ENCODE measurements around the gene ABHD2.
A peak's percentile ranks its signal among the peaks of the same experiment; 100 is the strongest.
"Not testable (repeated sequence)": the region's sequence is repeated elsewhere in the genome, so short reads cannot be mapped to it uniquely, and the experiment has no call there.

Gene ABHD2

DNA sequence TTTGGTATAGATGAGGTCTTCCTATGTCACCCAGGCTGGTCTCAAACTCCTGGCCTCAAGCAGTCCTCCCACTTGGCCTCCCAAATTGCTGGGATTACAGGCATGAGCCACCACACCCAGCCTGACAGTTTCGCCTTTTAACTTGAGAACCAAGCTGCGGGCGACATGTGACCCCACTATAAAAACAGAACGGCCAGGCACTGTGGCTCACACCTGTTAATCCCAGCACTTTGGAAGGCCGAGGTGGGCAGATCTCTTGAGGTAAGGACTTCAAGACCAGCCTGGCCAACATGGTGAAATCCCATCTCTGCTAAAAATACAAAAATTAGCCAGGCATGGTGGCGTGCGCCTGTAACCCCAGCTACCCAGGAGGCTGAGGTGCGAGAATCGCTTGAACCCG is 52.9 kb downstream of the ABHD2 start:
- not testable (repeated sequence) for DNase-seq

DNA sequence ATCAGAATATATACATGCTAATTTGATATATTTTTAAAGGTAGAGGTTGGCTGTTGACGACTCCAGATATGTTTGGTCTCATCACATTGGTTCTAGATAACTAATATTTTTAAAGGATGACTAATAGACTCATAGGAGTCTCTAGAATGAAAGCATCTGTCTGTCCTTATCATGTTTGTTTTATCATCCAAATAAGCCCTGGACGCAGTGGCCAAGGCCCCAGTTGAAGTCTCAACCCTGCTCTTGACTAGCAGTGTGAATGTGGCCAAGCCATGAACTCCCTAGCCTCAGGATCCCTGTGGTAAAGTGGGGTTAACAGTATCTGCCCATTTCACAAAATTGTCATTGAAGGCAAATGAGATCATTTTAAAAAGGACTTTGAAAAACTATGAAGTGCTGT is 53.6 kb downstream of the ABHD2 start:
- no peak for DNase-seq

DNA sequence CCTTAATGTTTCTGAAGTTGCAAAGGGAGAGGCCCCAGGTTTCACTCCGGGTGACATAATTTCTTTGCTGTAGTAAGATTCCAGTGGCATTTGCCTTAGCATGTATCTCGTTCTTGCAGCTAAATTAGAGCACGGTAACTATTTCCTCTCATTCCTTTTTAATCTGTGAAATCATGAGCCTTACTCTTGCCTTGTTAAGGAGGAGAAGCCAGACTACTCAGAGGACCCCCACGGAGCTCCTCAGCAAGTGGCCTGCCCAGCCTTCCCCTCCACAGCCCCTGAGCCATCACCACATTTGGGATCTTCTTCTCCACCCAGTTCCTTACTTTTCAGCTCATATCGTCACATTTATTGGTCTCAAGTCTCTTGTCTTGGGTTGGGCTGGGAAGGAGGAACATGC is 54.2 kb downstream of the ABHD2 start:
- DNase-seq = no peak

DNA sequence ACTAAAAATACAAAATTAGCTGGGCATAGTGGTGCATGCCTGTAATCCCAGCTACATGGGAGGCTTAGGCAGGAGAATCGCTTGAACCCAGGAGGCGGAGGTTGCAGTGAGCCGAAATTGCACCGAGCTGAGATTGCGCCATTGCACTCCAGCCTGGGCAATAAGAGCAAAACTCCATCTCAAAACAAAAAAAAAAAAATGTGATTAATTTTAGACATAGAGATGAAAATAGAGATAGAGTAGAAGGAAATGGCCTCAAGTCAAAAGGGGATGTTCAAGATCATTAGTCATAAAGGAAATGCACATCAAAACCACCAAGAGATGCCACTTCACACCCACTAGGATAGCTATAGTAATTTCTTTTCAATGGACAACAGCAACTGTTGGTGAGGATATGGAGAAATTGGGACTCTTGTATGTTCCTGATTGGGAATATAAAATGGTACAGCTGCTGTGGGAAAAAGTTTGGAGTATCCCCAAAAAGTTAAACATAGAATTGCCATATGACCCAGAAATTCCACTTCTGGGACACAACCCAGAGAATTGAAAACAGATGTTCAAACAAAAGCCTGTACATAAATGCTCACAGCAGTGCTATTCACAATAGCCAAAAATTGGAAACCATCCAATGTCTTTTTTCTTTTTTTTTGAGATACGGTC is 55.4 kb downstream of the ABHD2 start:
- peak; percentile 39 for DNase-seq

DNA sequence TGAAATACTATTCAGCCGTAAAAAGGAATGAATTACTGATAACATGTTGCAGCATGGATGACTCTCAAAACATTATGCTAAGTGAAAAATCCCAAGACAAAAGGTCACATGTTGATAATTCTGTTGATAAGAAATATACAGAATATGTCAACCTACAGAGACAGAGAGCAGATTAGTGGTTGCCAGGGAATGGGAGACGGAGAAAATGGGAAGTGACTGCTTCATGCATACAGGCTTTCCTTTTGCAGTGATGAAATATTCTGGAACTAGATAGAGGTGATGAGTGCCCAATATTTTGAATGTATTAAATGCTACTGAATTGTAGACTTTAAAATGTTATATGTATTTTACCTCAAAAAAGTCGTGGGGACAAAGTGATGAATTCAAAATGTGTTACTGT is 56.2 kb downstream of the ABHD2 start:
- DNase-seq = no peak

DNA sequence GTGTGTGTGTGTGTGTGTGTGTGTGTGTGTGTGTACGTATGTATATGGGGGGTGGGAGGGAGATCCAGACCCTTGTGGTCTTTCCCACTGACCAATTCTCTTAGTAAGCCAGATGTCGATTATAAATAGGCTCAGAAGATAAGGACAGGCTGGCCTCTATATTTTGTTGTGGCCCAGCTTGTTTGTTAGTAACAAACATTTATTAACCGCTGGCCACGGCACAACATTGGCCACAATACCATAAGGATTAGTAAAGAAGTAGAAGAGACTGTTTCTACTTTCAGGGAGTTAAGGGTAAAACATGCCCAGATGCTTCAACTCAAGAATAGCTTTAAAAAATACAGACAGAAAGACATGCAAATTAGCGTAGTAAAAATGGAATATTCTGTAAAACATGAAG is 58.1 kb downstream of the ABHD2 start:
- DNase-seq = no peak

DNA sequence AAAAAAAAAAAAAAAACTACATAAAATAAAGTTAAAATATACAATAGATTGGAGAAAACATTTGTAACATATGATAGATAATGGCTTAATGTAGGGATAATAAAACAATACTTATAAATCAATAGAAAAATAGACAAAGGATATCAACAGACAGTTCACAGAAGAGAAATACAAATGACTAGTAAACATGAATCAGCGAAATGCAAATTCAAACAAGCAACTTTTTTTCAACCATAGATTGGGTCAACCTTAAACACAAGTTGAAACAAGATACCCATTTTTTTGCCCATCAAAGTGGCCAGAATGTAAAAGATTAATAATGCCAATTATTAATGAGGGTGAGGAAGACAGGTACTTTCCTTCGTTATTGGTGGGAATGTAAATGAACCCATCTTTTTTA is 59.9 kb downstream of the ABHD2 start:
- DNase-seq = no peak

DNA sequence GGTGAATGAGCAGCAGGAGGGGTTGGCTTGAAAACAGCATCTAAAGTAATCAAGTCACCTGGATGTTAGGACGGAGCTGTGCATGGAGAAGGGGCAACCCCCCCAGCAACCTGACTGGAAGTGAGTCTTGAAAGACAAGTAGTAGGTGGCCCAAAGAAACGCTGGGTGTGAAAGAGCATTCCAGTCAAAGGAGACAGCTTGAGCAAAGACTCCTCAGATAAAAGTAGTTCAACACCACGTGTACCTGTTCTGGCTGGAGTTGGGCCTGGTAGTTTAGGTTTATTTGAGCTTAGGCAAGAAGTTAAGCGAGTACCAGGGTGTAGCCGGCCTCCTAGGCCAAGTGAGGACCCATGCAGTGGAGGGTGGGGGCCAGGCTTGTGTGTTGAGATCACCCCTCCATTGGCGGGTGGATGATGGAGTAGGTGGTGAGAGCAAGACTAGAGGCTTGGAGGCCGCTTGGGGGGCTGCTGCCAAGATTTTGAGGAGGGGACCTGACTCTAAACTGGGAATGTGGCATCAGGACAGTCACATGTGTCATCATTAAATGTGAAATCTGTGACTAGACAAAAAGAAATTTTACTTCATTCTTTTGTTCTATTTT is 61.3 kb downstream of the ABHD2 start:
- DNase-seq = no peak

DNA sequence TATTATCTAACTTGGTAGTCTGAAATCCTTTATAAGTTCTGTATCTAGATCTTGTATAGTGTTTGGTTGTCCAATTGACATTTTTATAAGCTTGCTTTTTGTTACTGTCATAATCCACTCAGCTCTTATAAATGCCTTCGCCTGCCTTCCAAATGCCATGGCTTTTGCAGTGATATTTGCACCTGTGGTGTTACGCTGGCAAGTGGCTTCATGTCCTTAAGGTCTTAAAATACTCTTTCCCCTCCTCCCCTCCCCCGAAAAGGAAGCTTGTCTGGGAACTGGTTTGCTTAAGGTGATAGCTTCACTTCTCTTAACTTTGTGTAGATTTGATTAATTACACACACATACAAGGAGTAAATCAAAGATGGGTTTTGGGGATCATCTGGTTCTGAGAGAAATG is 62.0 kb downstream of the ABHD2 start:
- DNase-seq = no peak

DNA sequence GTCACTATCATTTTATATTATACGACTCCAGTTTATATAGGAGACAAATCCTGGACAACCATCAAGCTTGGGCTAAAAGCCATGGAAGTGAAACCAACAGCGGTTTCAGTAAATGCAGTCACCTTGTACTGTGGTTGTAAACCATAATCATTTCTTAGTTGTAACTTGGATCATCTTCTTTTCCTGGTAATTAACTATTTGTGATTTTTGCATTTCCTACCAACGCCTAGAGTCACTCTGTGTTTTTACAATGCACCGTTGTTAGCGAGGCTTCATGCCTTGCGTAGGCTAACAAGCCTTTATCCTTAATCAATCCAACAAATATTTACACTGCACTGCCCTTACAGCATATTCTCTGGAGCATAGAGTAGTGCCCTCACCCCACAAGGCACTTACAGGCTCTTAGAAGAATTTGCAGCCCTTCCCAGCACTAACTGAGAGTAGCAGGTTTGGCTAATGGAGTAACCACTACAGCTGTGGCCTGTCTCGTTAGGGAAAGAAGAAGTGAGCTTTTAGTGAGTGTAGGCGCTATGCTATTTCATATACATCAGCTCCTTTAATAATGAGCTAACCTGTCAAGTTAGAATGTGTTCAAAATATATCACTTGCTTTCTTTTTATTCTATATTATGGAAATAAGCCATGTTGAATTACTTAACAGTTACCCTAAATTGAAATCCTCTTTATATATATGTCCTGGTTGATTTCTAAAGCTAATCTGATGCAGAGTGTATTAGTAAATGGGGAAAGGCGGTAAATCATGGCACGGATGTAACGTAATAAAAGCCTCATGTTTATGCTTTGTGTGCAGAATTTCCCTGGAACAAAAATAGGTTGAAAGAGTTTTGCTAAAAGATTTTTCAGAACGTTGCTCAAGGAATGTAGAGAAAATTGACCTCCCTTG is 62.8 kb downstream of the ABHD2 start:
- no peak for DNase-seq

DNA sequence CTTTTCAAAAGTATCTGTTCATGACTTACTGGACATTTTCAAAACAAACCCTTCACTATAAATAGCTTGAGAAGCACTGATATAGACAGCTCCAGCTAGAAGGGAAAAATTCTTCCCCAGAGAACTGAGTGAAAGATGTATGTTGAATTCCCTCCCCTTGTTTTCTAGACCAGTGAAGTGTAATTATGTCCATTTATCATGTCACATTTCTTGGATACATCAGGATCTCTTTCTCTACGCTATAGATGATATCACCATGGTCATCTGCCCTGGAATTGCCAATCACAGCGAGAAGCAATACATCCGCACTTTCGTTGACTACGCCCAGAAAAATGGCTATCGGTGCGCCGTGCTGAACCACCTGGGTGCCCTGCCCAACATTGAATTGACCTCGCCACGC is 66.9 kb downstream of the ABHD2 start:
- DNase-seq = no peak

DNA sequence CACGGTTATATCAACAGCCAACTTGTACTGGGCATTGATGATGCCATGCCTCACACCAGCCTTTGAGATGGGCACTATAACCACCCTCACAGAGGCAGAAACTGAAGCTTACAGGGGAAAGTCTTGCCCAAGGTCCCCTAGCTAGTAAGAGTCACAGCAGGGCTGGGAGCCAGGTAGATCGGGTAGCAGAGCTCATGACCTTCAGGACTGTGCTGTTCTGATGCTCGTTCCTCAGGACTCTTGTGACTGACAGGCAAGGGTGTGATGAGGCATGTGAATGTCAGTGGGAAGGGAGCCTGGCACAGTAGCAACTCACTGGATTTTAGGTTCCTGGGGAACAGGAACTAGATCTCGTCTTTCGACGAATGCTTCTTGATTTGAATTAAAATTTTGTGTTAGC is 67.4 kb downstream of the ABHD2 start:
- no peak for DNase-seq

DNA sequence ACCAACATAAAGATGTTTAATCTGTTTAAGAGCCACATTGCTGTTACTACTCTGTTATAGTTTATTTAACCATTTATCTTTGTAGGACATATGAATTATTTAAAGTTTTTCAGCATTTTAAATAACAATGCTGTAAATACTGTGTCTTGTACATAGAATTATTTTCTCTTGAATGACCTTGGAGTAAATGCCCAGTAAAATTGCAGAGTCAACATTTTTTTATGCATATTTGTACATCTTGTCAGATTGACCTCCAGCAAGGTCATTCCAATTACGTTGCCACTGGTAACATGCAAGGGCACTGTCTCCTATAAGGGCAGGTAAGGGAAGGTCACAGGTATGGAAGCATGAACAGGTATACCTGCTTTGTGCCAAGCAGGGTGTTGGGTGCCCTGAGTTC is 68.8 kb downstream of the ABHD2 start:
- DNase-seq = no peak

DNA sequence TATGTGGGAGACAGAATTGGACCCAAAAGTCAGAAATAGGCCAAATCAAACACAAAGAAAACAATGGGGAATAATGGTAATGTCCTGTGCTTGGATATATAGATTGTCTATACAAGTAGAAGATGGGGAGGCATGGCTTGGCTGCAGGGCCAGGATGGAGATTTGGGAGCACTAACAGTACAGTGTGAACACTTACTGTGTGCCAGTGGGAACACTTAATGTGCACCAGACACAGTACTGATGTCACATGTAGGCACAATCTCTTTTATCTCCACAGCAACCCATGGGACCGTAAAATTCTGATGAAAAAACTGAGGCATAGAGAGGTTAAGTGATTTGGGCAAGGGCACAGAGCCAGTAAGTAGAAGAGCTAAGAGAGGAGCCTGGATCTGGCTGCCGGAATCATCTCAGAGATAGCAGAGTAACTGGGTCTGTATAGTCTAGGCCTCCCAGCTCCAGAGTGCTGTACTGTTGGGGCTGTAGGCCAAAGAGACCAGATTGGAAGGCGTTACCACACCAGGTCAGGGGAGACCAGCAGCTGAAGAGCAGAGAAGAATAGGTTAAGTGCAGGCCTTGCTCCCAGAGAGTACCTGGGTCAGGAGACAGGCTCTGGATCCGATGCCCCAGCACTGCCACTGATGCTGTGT is 69.8 kb downstream of the ABHD2 start:
- no peak for DNase-seq

DNA sequence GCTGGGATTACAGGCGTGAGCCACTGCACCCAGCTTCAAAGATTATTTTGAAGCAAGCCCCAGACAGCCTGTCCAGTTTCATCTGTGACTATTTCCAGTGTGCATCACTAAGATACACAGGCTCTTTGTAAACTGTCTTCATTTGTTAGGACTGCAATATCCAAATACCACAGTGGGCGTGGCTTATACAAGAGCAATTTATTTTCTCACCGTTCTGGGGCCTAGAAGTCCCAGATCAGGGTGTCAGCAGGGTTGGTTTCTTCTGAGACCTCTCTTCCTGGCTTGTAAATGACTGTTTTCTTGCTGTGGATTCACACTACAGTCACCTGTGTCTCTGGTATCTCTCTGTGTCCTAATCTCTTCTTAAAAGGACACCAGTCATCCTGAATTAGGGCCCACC is 73.4 kb downstream of the ABHD2 start:
- no peak for DNase-seq

DNA sequence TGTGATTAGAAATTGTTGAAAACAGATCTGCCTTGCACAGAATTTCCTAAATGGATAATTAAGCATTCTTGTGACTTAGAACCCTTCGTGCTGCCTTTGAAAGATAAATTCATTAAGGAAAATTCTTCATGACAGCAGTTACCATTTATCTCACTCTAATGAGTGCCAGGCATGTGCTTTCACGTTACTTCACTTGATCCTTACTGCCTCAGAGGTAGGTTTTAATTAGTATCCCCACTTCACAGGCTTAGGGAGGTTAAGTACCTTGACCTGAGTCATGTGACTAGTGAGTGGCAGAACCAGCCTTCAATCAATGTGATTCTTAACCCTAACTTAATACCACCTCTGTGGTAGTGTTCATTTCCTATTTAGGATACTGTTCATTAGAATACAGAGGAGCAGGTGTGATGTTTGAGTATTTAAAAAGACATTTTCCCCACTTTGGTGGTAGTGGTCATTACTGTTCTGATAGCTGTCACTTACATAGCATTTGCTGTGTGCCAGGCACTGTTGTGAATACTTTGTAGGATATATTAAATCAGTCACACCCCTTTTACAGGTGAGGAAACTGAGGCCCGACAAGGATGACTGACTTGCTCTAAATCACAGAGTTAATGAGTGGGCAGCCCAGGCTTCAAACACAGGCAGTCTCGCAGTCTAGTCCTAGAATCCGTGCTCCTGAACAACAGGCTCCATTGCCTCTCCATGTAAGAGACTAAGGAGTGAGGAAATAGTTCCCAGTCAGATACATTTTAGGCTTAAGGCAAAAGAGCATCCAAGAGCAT is 75.2 kb downstream of the ABHD2 start:
- no peak for DNase-seq

DNA sequence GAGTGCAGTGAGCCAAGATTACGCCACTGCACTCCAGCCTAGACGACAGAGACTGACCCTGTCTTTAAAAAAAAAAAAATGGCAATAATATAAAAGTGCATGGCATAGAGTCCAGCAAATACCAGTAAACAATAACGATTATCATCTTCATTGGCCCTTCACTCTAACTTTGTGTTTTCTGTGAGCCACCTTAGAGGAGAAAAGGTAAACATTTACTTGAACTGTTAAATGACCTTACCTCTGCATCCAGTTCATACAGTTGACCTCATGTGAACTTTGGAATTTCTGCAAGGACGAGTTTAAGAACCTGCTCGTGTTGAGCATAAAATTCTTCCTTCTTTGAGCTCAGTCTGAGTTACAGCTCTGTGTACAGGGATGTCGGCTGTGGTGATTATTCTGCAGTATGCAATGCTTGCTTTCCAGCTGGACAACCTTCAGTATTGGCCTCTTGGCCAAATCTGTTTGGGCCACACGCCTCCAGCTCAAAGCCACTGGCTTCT is 76.5 kb downstream of the ABHD2 start:
- DNase-seq = peak; percentile 42

DNA sequence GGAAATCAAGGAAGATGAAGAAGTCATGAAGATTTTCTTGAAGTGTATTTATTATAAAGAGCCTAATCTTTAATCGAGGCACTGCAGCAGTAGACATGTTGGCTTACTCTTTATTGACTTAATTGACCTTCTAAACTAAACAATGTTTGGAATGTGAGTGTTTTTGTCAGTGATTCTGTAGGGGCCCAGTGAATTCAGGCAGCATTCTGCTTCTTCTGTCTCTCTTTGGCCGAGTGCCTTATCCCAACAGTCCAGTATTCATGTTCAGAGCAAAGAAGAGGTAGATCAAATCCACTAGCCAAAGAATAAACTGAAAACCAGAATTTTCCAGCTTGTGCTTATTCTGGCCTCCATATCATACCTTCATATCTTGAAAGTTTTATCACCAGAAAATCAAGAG is 77.4 kb downstream of the ABHD2 start:
- DNase-seq = no peak

DNA sequence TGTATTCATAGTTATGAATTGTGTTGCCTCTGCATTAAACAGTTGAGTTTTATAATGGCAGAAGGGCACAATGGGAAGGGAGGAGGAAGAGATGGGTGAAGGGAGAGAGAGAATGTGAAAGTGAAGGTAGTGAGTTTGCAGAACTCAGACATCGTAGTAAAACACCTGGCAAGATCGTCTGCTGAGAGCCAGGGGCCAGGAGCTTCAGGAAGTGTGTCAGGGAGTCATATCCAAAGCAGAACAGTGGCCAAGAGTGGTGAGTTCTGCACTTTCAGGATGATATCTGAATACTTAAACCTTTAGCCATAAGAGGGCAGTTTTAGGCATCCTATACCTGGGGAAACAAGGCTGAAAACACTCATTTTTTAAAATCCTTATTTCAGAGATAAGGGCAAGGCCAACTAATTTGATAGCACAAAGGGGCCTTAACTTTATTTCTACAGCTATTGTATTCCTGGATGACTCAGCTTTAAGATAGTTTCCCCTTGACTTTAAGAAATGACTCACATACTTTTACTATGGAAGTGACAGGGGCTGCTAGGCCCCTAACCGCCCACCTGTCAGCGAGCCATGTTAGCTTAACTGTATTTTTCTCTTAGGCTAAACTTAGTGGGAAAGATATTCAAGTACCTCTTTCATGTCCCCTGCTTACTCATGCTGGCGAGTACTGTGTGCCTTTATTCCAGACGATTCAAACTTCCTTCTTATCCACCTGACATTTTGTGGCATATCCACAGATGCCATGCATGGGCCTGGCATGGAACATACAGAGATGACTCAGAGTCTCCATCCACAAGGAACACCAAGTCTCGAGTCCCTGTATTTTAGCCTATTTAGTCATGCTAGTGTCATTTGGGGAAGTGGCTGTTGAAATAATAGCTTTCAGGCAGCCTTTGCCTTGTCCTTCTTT is 79.3 kb downstream of the ABHD2 start:
- no peak for DNase-seq

DNA sequence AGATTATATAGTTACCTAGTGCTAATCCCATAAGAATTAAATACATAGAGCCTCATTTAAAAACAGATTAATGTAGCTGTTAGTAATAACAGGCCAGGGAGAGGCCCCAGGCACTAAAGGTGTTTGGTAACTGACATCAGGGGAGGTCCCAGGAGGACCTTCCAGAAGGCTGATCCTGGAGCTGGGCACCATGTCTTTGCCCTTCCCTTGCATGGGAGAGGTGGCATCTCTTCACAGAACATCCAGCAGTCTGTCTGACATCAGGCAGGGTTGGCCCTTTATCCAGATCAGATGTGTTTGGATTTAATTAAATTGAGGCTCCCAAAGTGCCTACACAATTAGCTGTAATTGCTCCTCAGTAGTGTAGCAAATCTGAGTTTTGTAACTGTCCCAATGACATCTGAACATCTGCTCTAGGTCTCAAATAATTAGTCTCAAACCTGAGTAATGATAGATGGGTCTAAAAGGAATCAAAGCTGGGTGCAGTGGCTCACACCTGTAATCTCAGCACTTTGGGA is 80.1 kb downstream of the ABHD2 start:
- DNase-seq = no peak

DNA sequence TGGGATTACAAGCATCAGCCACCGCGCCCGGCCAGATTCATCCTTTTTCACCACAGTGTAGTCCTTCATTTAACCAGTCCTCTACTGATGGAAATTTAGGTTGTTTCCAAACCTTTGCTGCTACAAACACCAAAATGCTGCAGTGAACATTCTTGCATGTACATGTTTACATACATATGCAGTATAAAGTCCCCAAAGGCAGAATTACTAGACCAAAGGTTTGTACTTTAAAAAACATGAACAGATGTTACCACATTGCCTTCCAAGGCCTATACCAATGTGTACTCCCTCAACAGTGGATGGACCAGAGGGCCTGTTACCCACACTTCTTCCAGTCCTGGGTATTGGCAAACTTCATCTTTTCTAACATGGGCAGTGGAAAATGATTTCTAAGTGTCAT is 82.1 kb downstream of the ABHD2 start:
- no peak for DNase-seq
